ENCODE results near the gene LHFPL2.

Gene LHFPL2

GRCh38 chr5:78495800-78496199 is 152.8 kb downstream of the LHFPL2 start:
- no peak overlapping the region for H3K27ac ChIP-seq
- H3K9me3 ChIP-seq (ENCODE audit: control insufficient read depth, low read length) = no peaks in the 10 kb centered on the region
- TF ChIP-seq, protein P1, sequence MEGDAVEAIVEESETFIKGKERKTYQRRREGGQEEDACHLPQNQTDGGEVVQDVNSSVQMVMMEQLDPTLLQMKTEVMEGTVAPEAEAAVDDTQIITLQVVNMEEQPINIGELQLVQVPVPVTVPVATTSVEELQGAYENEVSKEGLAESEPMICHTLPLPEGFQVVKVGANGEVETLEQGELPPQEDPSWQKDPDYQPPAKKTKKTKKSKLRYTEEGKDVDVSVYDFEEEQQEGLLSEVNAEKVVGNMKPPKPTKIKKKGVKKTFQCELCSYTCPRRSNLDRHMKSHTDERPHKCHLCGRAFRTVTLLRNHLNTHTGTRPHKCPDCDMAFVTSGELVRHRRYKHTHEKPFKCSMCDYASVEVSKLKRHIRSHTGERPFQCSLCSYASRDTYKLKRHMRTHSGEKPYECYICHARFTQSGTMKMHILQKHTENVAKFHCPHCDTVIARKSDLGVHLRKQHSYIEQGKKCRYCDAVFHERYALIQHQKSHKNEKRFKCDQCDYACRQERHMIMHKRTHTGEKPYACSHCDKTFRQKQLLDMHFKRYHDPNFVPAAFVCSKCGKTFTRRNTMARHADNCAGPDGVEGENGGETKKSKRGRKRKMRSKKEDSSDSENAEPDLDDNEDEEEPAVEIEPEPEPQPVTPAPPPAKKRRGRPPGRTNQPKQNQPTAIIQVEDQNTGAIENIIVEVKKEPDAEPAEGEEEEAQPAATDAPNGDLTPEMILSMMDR (IDR thresholded peaks at IDR 0.05) = no peak

GRCh38 chr5:78492650-78493049 is 155.9 kb downstream of the LHFPL2 start:
- no peak overlapping the region for H3K27ac ChIP-seq
- TF ChIP-seq, protein P1 (IDR thresholded peaks at IDR 0.05) = no peak
- no peaks in the 10 kb centered on the region for H3K27me3 ChIP-seq (ENCODE audit: control insufficient read depth, insufficient read depth, low read length)
- no peaks in the 10 kb centered on the region for H3K9me3 ChIP-seq (ENCODE audit: control insufficient read depth, low read length)
- no peaks in the 10 kb centered on the region for H3K36me3 ChIP-seq (ENCODE audit: control insufficient read depth, insufficient read depth, low read length)
- H3K4me2 ChIP-seq (ENCODE audit: low read length) = no peak overlapping the region
- H3K4me3 ChIP-seq (ENCODE audit: low read depth, low read length) = no peak overlapping the region
- H3K4me1 ChIP-seq = peaks cover 2% of the 10 kb centered on the region
- no peak overlapping the region for H2AFZ ChIP-seq
- no peaks in the 10 kb centered on the region for H3K79me2 ChIP-seq
- no peak overlapping the region for H3K9ac ChIP-seq

More at GRCh38 chr5:78495800-78496199, 152.8 kb downstream of the LHFPL2 start:
- peaks cover 11% of the 10 kb centered on the region for H3K4me1 ChIP-seq
- no peak overlapping the region for H2AFZ ChIP-seq
- H3K27me3 ChIP-seq (ENCODE audit: control insufficient read depth, insufficient read depth, low read length) = no peaks in the 10 kb centered on the region
- no peak overlapping the region for H3K4me3 ChIP-seq (ENCODE audit: low read depth, low read length)
- no peaks in the 10 kb centered on the region for H3K79me2 ChIP-seq
- H3K36me3 ChIP-seq (ENCODE audit: control insufficient read depth, insufficient read depth, low read length) = no peaks in the 10 kb centered on the region
- no peak overlapping the region for H3K4me2 ChIP-seq (ENCODE audit: low read length)
- no peak overlapping the region for H3K9ac ChIP-seq

- Histone ChIP-seq H2AFZ (no peak overlapping the region), H3K27me3 (ENCODE audit: control insufficient read depth, insufficient read depth, low read length) (no peaks in the 10 kb centered on the region), H3K9ac (no peak overlapping the region), H3K4me1 (no peaks in the 10 kb centered on the region), H3K9me3 (ENCODE audit: control insufficient read depth, low read length) (no peaks in the 10 kb centered on the region), H3K27ac (no peak overlapping the region), H3K4me3 (ENCODE audit: low read depth, low read length) (no peak overlapping the region), H3K36me3 (ENCODE audit: control insufficient read depth, insufficient read depth, low read length) (no peaks in the 10 kb centered on the region), H3K4me2 (ENCODE audit: low read length) (no peak overlapping the region), H3K79me2 (no peaks in the 10 kb centered on the region)
- TF ChIP-seq, protein P1 (IDR thresholded peaks at IDR 0.05) = no peak
Measured at GRCh38 chr5:78492224-78492623, 156.3 kb downstream of the LHFPL2 start.

DNA sequence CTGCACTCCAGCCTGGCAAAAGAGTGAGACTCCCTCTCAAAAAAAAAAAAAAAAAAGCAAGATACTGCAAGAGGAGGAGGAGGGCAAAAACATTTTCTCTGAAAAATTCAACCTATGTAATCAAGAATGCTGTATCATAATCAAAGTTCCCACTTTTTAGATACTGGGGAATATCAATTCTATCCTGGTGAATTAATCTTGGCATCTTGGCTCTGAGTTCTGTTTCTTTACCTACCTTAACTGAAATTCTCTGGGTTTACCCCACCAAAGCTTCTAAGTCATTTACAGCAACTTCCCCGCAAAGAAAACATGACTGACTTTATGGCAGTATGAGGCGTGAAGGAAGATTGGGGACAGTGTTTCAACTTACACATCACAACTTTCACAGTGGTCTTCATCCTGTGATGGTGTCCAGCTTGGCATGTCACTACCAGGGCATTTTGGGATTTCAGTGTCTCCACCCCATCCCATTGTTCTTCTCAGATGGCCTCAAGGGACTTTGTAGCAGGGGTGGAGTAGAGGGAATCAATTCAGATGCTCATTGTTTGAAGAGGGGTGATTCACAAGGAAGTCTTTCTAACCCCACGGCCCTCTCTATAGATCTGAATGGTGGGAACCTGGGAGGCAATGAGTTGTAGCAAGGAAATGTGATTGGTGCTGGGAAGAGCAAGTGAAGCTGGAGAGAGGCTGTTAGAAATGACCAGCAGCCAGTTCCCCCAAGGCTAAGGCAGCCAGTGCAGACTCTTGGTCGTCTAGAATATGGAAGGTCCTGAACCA is 157.7 kb downstream of the LHFPL2 start:
- Histone ChIP-seq H3K79me2 (no peaks in the 10 kb centered on the region), H2AFZ (no peak overlapping the region), H3K27ac (no peak overlapping the region), H3K9ac (no peak overlapping the region), H3K36me3 (ENCODE audit: control insufficient read depth, insufficient read depth, low read length) (no peaks in the 10 kb centered on the region), H3K4me1 (no peaks in the 10 kb centered on the region), H3K27me3 (ENCODE audit: control insufficient read depth, insufficient read depth, low read length) (no peaks in the 10 kb centered on the region), H3K4me3 (ENCODE audit: low read depth, low read length) (no peak overlapping the region), H3K4me2 (ENCODE audit: low read length) (no peak overlapping the region), H3K9me3 (ENCODE audit: control insufficient read depth, low read length) (no peaks in the 10 kb centered on the region)
- TF ChIP-seq, protein P1 (IDR thresholded peaks at IDR 0.05) = no peak

- no peak overlapping the region for H3K4me2 ChIP-seq (ENCODE audit: low read length)
- H3K27ac ChIP-seq = no peak overlapping the region
- no peaks in the 10 kb centered on the region for H3K79me2 ChIP-seq
- no peaks in the 10 kb centered on the region for H3K4me1 ChIP-seq
- no peak overlapping the region for H3K9ac ChIP-seq
- no peaks in the 10 kb centered on the region for H3K27me3 ChIP-seq (ENCODE audit: control insufficient read depth, insufficient read depth, low read length)
- no peaks in the 10 kb centered on the region for H3K36me3 ChIP-seq (ENCODE audit: control insufficient read depth, insufficient read depth, low read length)
- no peak overlapping the region for H3K4me3 ChIP-seq (ENCODE audit: low read depth, low read length)
- no peak overlapping the region for H2AFZ ChIP-seq
- no peaks in the 10 kb centered on the region for H3K9me3 ChIP-seq (ENCODE audit: control insufficient read depth, low read length)
- TF ChIP-seq, protein P1 (IDR thresholded peaks at IDR 0.05) = no peak
Measured at GRCh38 chr5:78487846-78488245, 160.7 kb downstream of the LHFPL2 start.

Measured in parathyroid adenoma (tissue), 2 donors.